Hippocampal formation (tissue), 2 donors: ENCODE data around the gene TMEM238L.

Experiments used
- DNase-seq, 2 donors: peaks; one replicate each; lab custom pipeline; 2025; lab: John Stamatoyannopoulos, UW

TMEM238L gene

GRCh38 chr17:10773391-10773790 is 30.5 kb downstream of the TMEM238L start:
- DNase-seq = no peak

- no peak for DNase-seq
These were observed 31.2 kb downstream of the TMEM238L start for GRCh38 chr17:10772425-10773380.

DNA sequence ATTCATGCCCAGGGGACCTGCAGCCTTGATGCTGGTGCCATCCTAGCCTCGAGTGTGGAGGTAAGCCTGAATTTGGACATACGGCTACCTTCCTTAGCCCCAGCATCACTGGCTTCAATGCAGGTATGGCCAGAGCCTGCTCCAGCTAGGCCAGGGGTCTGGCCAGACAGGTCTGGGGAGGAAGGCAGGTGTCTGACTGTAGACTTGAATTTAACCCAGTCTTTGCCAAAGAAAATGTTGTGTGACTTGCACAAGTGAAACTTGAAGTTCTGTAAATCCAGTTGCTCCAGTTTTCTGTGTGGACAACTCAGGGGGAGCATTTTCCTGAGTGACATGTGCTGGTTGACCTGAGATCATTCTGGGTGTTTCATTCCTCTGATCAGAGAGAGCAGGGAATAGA is 32.8 kb downstream of the TMEM238L start:
- no peak for DNase-seq

DNA sequence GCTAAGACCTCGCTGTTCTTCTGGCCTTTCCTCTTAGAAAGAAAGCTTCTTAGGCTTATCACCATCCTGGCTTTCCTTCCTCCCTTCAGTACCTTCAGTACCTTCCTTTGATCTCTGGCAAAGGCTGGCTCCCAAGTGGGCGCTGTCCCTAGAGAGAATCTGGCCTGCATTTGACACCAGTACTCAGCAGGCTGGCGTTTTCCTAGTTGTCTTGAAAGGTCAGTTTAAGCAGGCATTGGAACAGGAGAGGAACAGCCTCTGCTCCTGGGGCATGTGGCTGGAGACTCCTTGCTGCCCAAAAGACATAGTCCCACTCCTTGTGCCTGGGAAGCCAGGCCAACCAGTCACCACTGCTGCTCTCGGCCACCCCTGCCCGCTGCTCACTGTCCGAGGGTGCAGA is 34.1 kb downstream of the TMEM238L start:
- no peak for DNase-seq

DNA sequence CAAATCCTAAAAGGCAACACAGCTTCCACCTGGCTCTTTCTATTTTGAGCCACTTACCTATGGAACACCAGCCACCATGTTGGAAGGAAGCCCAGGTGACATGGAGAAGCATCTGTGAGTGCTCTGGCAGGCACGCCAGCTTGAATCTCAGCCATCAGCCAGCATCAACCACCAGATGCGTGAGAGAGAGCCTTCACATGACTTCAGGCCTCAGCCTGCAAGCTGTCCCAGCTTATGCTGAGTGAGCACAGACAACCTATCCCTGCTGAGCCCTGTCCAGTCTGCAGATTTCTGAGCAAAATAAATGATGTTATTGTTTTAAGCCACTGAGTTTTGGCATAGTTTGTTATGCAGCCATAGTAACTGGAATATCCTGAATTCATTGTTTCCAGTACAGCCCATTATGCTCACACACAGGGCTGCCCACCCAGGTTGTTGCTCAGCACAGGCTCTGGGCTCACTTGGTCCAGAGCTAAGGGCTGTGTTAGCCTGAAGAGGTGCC is 35.1 kb downstream of the TMEM238L start:
- peak; percentile 33 to 42 for DNase-seq

DNA sequence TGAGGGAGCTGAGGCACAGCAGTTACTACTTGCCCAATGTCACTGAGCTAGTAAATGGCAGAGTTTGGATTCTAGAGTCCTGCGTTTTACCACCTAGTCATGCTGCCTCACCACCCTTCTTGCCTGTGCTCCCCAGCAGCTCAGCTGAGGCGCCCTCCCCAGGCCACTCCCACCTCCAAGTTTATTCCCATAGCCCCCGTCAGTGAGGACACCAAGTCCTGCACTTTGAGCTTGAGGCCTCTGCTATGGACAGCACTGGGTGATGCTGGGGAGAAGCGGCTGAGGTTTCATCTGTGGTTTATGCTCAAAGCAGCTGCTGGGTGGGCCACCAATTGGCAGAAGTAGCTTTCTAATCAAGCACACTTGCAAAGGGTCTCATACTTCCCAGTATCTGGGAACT is 36.7 kb downstream of the TMEM238L start:
- no peak for DNase-seq

DNA sequence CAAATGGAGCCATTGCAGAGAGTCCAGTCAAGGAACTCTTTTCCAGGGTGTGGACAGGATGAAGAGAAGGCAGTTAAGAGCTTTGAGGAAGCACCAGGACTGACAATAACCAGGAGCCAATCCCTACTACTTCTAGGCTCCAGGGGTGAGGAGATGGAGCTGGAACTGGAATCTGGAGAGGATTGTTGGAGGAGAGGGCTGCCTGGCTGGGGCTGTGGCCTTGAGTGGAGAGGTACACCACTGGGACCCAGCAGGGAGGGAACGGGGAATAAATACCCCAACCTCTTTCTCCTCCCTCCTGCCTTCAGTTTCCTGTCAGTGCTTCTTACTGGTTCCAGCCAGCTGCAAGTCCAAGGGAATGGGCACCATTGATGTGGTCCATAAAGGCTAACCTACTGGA is 41.9 kb downstream of the TMEM238L start:
- DNase-seq = no peak

GRCh38 chr17:10761281-10761680 is 42.6 kb downstream of the TMEM238L start:
- DNase-seq = no peak

DNA sequence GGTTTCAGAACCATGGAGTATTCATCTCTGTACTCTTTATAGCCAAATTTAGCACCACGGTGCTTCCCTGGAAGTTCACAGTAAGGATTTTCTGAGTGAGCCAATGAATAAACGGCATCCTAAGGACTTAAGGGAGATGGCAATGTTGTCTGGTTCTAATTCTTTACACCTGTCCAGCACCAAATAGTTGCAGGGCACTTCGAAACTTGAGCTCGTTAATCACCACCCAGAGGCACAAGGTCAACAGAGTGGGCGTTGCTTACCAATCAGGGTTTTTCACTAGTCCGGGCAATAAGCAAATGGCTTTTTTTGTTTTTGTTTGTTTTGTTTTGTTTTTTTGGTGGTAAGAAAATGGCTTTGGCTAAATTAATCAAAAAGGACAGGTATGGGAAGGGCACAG is 45.8 kb downstream of the TMEM238L start:
- no peak for DNase-seq

DNA sequence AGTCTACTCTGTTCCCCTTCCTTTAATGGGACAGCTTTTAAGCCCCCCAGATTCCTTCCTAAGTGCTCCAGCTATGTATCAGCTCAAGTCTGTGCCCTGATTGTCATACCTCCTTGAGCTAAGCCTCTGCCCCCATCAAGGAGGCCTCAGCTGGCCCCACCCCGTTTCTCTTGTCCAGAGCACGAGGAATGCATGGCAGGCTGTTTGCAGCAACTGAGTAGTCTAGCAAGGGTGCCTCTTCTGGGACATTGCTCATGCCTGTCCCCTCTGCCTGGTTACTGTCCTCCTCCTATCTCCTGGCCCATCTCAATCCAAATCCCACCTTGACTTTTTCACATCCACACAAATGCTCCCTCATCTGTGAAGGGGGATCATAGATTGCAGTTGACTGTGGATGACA is 46.3 kb downstream of the TMEM238L start:
- DNase-seq = no peak

DNA sequence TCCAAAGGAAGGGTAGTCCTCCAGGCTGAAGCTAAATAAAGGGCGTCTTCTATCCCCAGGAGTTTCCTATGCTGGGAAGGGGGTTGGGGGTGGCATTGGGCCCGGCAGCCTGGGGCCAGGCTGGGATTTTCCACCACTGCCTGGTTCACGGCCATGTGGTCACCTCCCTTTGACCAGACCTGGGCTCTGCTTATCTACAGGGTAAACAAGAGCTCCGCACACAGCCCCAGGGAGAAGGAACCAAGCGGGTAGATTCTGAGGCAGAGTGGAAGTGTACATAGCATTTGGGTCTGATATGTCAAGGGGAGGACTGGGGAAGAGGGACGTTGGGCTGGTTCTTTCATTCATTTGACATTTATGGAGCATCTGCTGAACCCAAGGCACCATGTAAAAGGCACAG is 46.8 kb downstream of the TMEM238L start:
- DNase-seq = no peak

DNA sequence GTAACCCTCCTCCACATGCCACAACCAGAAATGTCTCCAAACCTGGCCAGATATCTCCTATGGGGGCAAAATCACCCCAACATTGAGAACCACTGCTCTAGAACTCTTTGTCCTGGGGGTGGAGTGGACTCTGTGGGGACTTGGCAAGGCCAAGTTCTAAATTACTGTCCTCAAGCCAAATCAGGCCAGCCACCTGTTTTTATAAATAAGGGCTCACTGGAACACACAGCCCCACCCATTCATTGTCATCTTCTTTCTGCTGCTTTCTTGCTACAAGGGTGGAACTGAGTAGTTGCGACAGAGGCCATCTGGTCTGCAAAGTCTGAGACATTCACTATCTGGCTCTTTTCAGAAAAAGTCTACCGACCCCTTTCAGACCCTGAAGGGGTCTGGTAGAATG is 47.3 kb downstream of the TMEM238L start:
- DNase-seq = no peak

DNA sequence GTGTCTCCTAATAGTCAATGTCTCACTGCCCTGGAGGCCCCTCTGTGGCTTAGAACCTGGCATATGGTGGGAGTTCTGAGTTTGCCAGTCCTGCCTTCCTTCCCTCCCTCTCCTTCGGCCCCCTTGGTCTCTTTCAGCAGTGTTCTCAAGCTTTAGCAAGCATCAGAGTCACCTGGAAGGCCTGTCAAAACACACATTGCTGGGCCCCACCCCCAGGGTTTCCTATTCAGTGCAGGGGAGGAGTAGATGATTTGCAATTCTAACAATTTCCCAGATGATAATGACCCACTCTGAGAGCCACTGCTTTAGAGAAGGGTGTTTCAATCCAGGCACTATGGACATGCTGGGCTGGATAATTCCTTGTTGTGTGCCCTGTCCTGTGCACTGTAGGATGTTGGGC is 47.7 kb downstream of the TMEM238L start:
- no peak for DNase-seq

- no peak for DNase-seq
These were observed 48.2 kb downstream of the TMEM238L start for GRCh38 chr17:10755592-10756127.

GRCh38 chr17:10754861-10755591 is 48.9 kb downstream of the TMEM238L start:
- DNase-seq = no peak

DNA sequence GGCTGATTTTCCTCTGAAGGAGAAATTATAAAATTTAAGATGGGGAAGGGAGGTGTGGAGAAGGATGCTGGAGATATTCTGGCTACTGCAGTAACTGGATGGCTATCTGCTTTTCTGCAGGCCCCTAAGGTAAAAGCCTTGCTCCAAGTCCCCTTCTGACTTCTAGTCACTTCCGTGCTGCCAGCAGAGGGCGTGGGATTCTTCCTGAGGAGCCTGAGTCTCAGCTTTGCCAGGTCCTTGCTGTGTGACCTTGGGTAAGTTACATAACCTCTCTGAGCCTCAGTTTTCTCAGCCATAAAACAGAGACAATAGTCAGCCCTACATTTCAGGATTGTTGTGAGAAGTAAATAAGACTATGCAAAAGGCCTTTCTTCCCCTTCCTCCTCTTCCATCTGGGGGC is 49.8 kb downstream of the TMEM238L start:
- DNase-seq = no peak

GRCh38 chr17:10752696-10753095 is 51.2 kb downstream of the TMEM238L start:
- DNase-seq = no peak

DNA sequence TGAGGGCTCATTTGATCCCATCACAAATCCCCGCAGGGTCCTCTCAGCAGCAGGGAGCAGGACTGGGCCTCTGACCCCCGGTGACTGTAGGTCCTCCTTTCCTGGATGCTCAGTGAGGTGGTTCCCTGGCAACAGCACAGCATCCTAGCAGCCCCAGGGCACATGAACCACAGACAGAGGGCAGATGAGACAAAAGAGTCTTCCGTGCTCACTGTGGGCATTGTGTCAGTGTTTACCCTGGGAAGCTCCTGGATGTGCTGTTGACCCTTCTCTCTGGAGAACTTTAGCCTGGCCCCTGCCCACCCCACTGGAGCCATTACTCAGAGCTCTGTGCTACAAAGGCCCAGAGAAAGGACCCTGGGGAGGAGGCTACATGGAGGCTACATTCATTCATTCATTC is 52.3 kb downstream of the TMEM238L start:
- no peak for DNase-seq

- DNase-seq = no peak
These were observed 53.7 kb downstream of the TMEM238L start for GRCh38 chr17:10750210-10750609.

DNA sequence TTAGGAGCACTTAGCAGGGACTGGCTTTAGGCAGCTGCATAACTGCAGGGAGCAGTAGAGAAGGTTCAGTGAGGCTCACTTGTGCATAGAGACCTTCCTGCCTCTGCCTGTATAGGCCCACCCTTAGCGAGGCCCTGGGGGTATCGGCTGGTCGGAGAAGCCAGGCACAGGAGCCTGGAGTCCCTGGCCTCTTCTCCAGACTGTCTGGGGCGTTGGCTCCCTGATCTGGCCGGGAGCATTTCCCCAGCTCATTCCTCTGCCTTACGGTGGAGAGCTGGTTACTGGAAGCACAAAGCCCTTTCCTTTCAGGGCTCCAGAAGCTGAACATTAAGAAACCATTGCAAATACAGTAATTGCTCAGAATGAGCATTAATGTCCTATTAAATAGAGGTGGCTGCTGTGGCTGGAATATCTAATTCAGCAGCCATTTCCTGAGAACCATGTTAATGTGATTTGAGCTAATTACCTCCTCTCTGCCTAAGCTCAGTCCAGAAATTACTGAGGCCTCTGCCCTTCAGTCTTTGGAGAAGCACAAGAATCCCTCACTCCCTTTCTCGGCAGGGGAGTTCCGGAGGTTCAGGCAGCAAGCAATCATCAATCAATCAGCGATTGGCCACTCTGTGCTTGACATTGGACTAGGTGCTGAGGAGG is 55.2 kb downstream of the TMEM238L start:
- DNase-seq = no peak

DNA sequence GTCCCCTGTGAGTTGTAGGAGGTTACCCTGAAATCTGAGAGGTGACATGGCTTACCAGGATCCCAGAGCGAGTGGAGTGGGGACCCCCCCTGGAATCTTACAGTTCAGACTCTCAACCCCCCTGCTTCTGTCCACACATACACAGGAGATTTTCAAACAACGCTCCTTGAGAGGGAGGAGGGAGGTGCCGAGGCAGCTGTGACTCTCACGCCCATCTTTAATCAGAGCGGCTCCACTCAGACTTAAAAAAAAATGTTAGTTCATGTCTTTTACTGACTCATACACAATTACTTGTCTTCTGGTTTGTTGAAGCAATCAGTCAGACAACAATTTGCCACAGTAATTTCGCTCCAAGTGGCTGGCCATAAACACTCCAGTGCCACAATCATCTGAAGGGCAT is 58.7 kb downstream of the TMEM238L start:
- no peak for DNase-seq
